Tibial nerve (tissue), 4 donors: ENCODE results near the gene PNPLA7.

Experiments used
- CTCF ChIP-seq, 5 experiments: fragments of 200-600 bp in 3 of 5; fragments of 450-650 bp in 2 of 5; sonication (generic) in 3 of 5; IDR thresholded peaks; one replicate each; pipeline ENCODE4 v1.5.1; 2016 to 2019; ENCODE audit warnings: antibody characterized with exemption in 5 of 5, mild to moderate bottlenecking in 3 of 5, moderate library complexity in 2 of 5
- EP300 ChIP-seq, 2 donors: sonication (generic); formaldehyde crosslinking; IDR thresholded peaks; one replicate each; pipeline ENCODE4 v1.6.1; 2017; ENCODE audit warnings: antibody characterized with exemption in 2 of 2, mild to moderate bottlenecking in 1 of 2
- POLR2A ChIP-seq, 2 donors: fragments of 450-650 bp; IDR thresholded peaks; one replicate each; pipeline ENCODE4 v1.6.1; 2017; ENCODE audit warnings: antibody characterized with exemption in 2 of 2, mild to moderate bottlenecking in 2 of 2, moderate library complexity in 2 of 2

- TF ChIP-seq CTCF (IDR thresholded peaks at IDR 0.05), result no peak
- TF ChIP-seq POLR2A (IDR thresholded peaks at IDR 0.05), result no peak
- no peak for TF ChIP-seq EP300 (IDR thresholded peaks at IDR 0.05)
Observed at GRCh38 chr9:137467161-137467581, 83.0 kb downstream of the PNPLA7 start.
